Mesodermal cell (in vitro differentiated cells): Measurements from ENCODE around the gene ATF7IP2. TPM values are rescaled to one million over a fixed set of nuclear protein-coding genes. Genes with fewer than 3 reads are reported as not detected.
"Not testable (repeated sequence)": the region's sequence is repeated elsewhere in the genome, so short reads cannot be mapped to it uniquely, and the experiment has no call there.

Source experiments
- H3K27ac ChIP-seq: 2 replicates; pipeline ENCODE4 v1.7.0; 2013; ENCODE audit warnings: mild to moderate bottlenecking, low read depth, low read length, moderate library complexity; ENCODE audit not compliant: severe bottlenecking
- H3K36me3 ChIP-seq: 2 replicates; pipeline ENCODE4 v1.7.1; 2013; ENCODE audit warnings: mild to moderate bottlenecking, low read length, moderate library complexity; ENCODE audit not compliant: control insufficient read depth, insufficient read depth
- H3K4me1 ChIP-seq: one replicate; pipeline ENCODE4 v1.7.1; 2013; ENCODE audit warnings: mild to moderate bottlenecking, low read length; ENCODE audit not compliant: insufficient read depth, control insufficient read depth, poor library complexity, severe bottlenecking
- H3K4me3 ChIP-seq: 2 replicates; pipeline ENCODE4 v1.7.0; 2013; ENCODE audit warnings: low read length, control low read depth, mild to moderate bottlenecking; ENCODE audit not compliant: insufficient read depth, poor library complexity, severe bottlenecking; ENCODE audit errors: extremely low read depth
- H3K9me3 ChIP-seq: 2 replicates; pipeline ENCODE4 v1.7.1; 2013; ENCODE audit warnings: mild to moderate bottlenecking, low read length, moderate library complexity; ENCODE audit not compliant: control insufficient read depth
- WGBS, 2 experiments: methylation state at CpG; one replicate each; pipeline ENCODE4 v1.1.5; 2013; ENCODE audit warnings: missing lambda C conversion rate in 2 of 2; ENCODE audit not compliant: insufficient coverage in 2 of 2; 5-methylcytosine and 5-hydroxymethylcytosine counted together
- polyA plus RNA-seq, 2 experiments: library from polyadenylated mRNA; stranded (reverse); fragments of 50-300 nt; gene quantifications; one replicate each; pipeline ENCODE4 v1.2.3, GENCODE V29; 2013

ATF7IP2 gene
- 8.6 TPM for polyA plus RNA-seq (2013, experiment 1 of 2)
- 18.3 TPM for polyA plus RNA-seq (2013, experiment 2 of 2)

DNA sequence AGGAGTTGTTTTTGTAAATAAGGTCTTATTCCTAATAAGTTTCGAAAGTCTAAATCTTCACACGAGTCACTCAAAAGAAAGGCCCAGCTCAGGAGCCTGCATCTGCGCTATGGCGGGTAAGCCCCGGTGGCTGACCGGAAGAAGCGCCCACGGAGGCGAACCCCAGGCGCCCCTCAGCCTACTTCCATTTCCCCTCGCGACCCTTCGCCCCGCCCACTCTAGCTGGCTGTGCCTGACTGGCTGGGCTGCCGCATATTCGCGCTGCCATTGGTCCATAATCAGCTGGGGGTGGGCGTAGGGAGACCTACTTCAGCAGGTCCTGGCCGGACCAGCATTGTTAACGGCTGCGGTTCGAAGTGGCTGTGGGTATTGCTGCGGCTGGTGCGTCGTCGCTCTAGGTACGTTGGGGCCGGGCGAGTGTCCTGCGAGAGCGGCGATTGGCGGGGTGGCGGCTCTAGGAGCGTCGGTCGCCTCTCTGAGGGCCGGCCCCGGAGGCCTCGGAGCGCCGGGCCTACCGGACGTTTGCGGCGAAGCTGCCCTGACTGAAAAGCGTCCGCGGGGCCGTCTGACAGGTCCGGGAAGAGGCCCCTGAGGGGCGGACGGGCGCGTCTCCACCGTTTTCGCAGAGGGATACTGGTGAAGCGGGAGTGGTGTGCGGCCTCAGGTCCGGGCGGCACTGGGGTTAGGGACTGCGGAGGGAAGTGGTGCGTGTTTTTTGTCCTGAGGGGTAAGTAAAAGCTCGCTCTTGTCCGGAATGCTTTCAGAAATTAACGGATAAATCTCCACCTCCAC is at the start of gene ATF7IP2:
ATF7IP2 (plus strand) TSS at position 337 of the 792 bp plus-strand sequence. CDS start 44,560 bp downstream, outside the sequence.
- peaks cover 5% of the 10 kb centered on the region for H3K9me3 ChIP-seq
- H3K36me3 ChIP-seq = peaks cover 11% of the 10 kb centered on the region
- WGBS, 2 experiments = 3 to 4% methylated on average over 47 to 55 of the region's 66 CpGs
- H3K27ac ChIP-seq = peak within 1 kb of the TSS; percentile 71
- H3K4me1 ChIP-seq = no peaks in the 10 kb centered on the region
- H3K4me3 ChIP-seq = peak within 1 kb of the TSS; percentile 72

- H3K4me3 ChIP-seq = no peak overlapping the region
- 89 to 100% methylated on average over 1 to 2 of the region's 2 CpGs for WGBS, 2 experiments
- H3K9me3 ChIP-seq = peaks cover 25% of the 10 kb centered on the region
- no peaks in the 10 kb centered on the region for H3K36me3 ChIP-seq
- H3K4me1 ChIP-seq = no peaks in the 10 kb centered on the region
- H3K27ac ChIP-seq = no peak overlapping the region
These were observed 47.4 kb upstream of the ATF7IP2 start for GRCh38 chr16:10338426-10338825.

GRCh38 chr16:10339777-10340732 is 45.8 kb upstream of the ATF7IP2 start:
- no peaks in the 10 kb centered on the region for H3K36me3 ChIP-seq
- H3K9me3 ChIP-seq = peaks cover 28% of the 10 kb centered on the region
- H3K4me3 ChIP-seq = no peak overlapping the region
- no peak overlapping the region for H3K27ac ChIP-seq
- no peaks in the 10 kb centered on the region for H3K4me1 ChIP-seq
- 93 to 96% methylated on average over 7 to 8 of the region's 8 CpGs for WGBS, 2 experiments

- Histone ChIP-seq H3K4me1 (no peaks in the 10 kb centered on the region), H3K36me3 (no peaks in the 10 kb centered on the region), H3K27ac (no peak overlapping the region), H3K9me3 (peaks cover 28% of the 10 kb centered on the region), H3K4me3 (no peak overlapping the region)
- 90 to 93% methylated on average over 8 to 9 of the region's 9 CpGs for WGBS, 2 experiments
These were observed 42.6 kb upstream of the ATF7IP2 start for GRCh38 chr16:10343124-10343760.

- WGBS, 2 experiments = 100% methylated on average over 1 of the region's 1 CpG; no CpG with 5 or more reads in 1 of the 2 experiments
- not testable (repeated sequence) for H3K4me3 ChIP-seq, H3K27ac ChIP-seq, H3K4me1 ChIP-seq, H3K36me3 ChIP-seq
- H3K9me3 ChIP-seq = peaks cover 28% of the 10 kb centered on the region
These were observed 41.2 kb upstream of the ATF7IP2 start for GRCh38 chr16:10344699-10345098.

DNA sequence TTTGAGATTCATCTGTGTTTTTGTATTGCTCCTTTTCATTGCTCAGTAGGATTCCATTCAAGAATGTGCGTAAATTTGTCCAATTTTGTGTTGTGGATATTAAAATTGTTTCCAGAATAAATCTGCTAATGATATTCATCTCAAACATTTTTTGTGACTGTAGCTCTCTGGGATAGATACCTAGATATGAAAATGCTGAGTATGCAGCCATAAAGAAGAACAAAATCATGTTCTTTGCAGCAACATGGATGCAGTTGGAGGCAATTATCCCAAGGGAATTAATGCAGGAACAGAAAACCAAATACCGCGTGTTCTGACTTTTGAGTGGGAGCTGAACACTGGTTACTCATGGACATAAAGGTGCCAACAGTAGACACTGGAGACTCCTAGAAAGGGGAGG is 40.2 kb upstream of the ATF7IP2 start:
- Histone ChIP-seq H3K9me3 (peaks cover 20% of the 10 kb centered on the region), H3K27ac (no peak overlapping the region), H3K36me3 (no peaks in the 10 kb centered on the region), H3K4me1 (no peaks in the 10 kb centered on the region), H3K4me3 (no peak overlapping the region)
- WGBS, 2 experiments = 86 to 94% methylated on average over 2 of the region's 3 CpGs

GRCh38 chr16:10349851-10350250 is 36.0 kb upstream of the ATF7IP2 start:
- Histone ChIP-seq H3K4me3 (no peak overlapping the region), H3K4me1 (no peaks in the 10 kb centered on the region), H3K27ac (no peak overlapping the region), H3K36me3 (no peaks in the 10 kb centered on the region), H3K9me3 (no peaks in the 10 kb centered on the region)
- WGBS, 2 experiments = 93 to 94% methylated on average over 5 of the region's 5 CpGs

- no peak overlapping the region for H3K27ac ChIP-seq
- H3K4me1 ChIP-seq = peaks cover 5% of the 10 kb centered on the region
- H3K9me3 ChIP-seq = peaks cover 12% of the 10 kb centered on the region
- no peak overlapping the region for H3K4me3 ChIP-seq
- WGBS, 2 experiments = 90 to 100% methylated on average over 2 of the region's 2 CpGs
- no peaks in the 10 kb centered on the region for H3K36me3 ChIP-seq
These were observed 33.6 kb upstream of the ATF7IP2 start for GRCh38 chr16:10352262-10352661.

GRCh38 chr16:10355589-10355988 is 30.3 kb upstream of the ATF7IP2 start:
- Histone ChIP-seq H3K36me3 (no peaks in the 10 kb centered on the region), H3K4me3 (no peak overlapping the region), H3K4me1 (peaks cover 6% of the 10 kb centered on the region), H3K27ac (no peak overlapping the region), H3K9me3 (peaks cover 12% of the 10 kb centered on the region)
- 98% methylated on average over 20 to 23 of the region's 23 CpGs for WGBS, 2 experiments
